SU-DHL-6 (cell line): ENCODE measurements around the gene UCN2.
"Not testable (repeated sequence)": the region's sequence is repeated elsewhere in the genome, so short reads cannot be mapped to it uniquely, and the experiment has no call there.

Source experiments
- EZH2phosphoT487 ChIP-seq: fragments of 200-600 bp; sonication (generic), shearing (Covaris generic); conservative IDR thresholded peaks from 2 replicates; pipeline ENCODE4 v1.6.1; 2018; ENCODE audit warnings: mild to moderate bottlenecking, antibody characterized with exemption, low read length, moderate library complexity, mixed read lengths
- TF ChIP-seq, protein P1 (sequence below): fragments of 200-600 bp; sonication (generic); IDR thresholded peaks from one replicate; pipeline ENCODE4 v1.5.1; 2017; ENCODE audit warnings: antibody characterized with exemption, mild to moderate bottlenecking, low read length, moderate library complexity; ENCODE audit not compliant: insufficient read depth, poor library complexity, severe bottlenecking

DNA sequence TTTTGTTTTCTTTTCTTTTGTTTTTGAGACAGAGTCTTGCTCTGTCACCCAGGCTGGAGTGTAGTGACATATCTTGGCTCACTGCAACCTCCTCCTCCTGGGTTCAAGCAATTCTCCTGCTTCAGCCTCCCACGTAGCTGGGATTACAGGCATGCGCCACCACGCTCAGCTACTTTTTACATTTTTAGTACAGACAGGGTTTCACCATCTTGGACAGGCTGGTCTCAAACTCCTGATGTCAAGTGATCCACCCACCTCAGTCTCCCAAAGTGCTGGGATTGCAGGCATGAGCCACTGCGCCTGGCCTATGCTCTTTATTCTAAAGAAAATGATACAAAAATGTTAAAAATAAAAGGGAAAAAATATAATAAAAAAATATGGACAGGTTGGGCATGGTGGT lies 32.9 kb downstream of the UCN2 start:
- TF ChIP-seq, protein P1, sequence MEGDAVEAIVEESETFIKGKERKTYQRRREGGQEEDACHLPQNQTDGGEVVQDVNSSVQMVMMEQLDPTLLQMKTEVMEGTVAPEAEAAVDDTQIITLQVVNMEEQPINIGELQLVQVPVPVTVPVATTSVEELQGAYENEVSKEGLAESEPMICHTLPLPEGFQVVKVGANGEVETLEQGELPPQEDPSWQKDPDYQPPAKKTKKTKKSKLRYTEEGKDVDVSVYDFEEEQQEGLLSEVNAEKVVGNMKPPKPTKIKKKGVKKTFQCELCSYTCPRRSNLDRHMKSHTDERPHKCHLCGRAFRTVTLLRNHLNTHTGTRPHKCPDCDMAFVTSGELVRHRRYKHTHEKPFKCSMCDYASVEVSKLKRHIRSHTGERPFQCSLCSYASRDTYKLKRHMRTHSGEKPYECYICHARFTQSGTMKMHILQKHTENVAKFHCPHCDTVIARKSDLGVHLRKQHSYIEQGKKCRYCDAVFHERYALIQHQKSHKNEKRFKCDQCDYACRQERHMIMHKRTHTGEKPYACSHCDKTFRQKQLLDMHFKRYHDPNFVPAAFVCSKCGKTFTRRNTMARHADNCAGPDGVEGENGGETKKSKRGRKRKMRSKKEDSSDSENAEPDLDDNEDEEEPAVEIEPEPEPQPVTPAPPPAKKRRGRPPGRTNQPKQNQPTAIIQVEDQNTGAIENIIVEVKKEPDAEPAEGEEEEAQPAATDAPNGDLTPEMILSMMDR, result not testable (repeated sequence)
- TF ChIP-seq EZH2phosphoT487, result not testable (repeated sequence)
